Measurements from ENCODE around the gene ZNF892.
"Not testable (repeated sequence)": the region's sequence is repeated elsewhere in the genome, so short reads cannot be mapped to it uniquely, and the experiment has no call there.

ZNF892 gene

DNA sequence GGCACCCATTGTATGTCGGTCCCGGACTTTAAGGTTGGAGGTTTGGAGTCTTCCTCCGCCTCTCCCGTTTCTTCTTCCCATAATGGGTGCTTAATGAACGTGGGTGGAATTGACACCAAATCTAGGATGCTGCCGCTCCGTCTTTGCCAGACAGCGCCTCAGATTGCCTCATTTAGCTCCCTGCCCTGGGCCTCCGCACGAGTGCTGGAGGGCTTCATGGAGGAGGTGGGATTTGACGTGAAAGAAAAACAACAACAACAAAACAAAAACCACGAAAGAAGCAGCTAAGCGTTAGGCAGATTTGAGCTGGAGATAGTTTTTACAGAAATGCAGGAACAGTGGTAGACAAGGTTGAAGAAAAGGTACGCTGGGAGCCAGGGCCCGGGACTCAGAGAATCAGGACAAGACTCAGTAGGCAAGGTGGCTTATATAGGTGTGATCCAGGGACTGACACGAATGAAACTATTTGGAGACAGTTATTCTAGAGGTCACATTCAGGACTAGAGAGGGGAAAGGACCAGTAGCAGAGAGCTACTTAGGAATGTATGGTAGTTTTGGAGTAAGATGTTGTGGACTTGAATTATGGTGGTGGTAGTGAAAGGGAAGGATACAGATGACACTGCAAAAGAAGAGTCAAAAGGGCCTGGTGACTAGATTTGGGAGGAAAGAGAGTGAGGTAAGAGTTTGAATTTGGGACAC, 41.1 kb upstream of the ZNF892 start:
- no peaks in the 10 kb centered on the region for H3K9me3 ChIP-seq (ENCODE audit: insufficient read depth, low read length)
- H3K27me3 ChIP-seq (ENCODE audit: insufficient read depth, insufficient read length), result no peaks in the 10 kb centered on the region
- H3K4me3 ChIP-seq (ENCODE audit: insufficient read length, low read depth), result peak overlapping the region; percentile 99
- no peaks in the 10 kb centered on the region for H3K4me1 ChIP-seq (ENCODE audit: insufficient read depth, insufficient read length)
- no peak for TF ChIP-seq ZNF274 (IDR thresholded peaks at IDR 0.05; ENCODE audit: low read depth, low read length)
- no peak for TF ChIP-seq SUZ12 (IDR thresholded peaks at IDR 0.05; ENCODE audit: extremely low read depth, insufficient read depth, insufficient read length)
- no peak for TF ChIP-seq YY1 (IDR thresholded peaks at IDR 0.05; ENCODE audit: insufficient read depth, insufficient read length)
- no peak for DNase-seq (ENCODE audit: low read depth, low spot score)
- H3K9ac ChIP-seq (ENCODE audit: insufficient read length, low read depth), result peak overlapping the region; percentile 99
- peaks cover 14% of the 10 kb centered on the region for H3K36me3 ChIP-seq (ENCODE audit: insufficient read depth, insufficient read length, low read length)

- no peak overlapping the region for H3K9ac ChIP-seq (ENCODE audit: insufficient read length, low read depth)
- no peaks in the 10 kb centered on the region for H3K9me3 ChIP-seq (ENCODE audit: insufficient read depth, low read length)
- H3K4me3 ChIP-seq (ENCODE audit: insufficient read length, low read depth), result no peak overlapping the region
- TF ChIP-seq YY1 (IDR thresholded peaks at IDR 0.05; ENCODE audit: insufficient read depth, insufficient read length), result no peak
- no peak for TF ChIP-seq SUZ12 (IDR thresholded peaks at IDR 0.05; ENCODE audit: extremely low read depth, insufficient read depth, insufficient read length)
- no peak for TF ChIP-seq ZNF274 (IDR thresholded peaks at IDR 0.05; ENCODE audit: low read depth, low read length)
- H3K27me3 ChIP-seq (ENCODE audit: insufficient read depth, insufficient read length), result no peaks in the 10 kb centered on the region
- no peak for DNase-seq (ENCODE audit: low read depth, low spot score)
- H3K4me1 ChIP-seq (ENCODE audit: insufficient read depth, insufficient read length), result no peaks in the 10 kb centered on the region
- H3K36me3 ChIP-seq (ENCODE audit: insufficient read depth, insufficient read length, low read length), result peaks cover 2% of the 10 kb centered on the region
Observed at GRCh38 chr2:95171902-95172301, 35.4 kb upstream of the ZNF892 start.

DNA sequence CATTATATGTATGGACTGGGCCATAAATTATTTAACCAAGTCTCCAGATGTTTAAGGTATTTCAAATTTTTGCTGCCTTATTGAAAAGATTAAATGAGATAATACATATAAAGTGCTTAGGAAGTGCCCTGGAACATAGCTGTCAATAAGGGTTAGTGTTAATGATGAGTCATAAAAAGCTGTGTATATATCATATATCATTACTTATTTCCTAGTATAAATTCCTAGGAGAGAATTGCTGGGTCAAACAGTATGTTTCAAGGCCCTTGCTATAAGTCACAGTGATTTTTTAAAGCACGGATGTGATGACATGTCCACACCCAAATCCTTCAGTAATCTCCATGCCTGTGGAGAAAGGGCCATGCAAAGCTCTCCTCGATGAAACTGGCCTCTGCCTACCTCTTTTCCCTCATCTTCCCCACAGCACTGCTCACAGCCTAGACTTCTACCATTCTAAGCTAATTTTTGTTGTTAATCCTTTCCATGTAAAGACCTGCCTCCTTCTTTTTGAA, 33.2 kb upstream of the ZNF892 start:
- H3K36me3 ChIP-seq (ENCODE audit: insufficient read depth, insufficient read length, low read length), result peaks cover 10% of the 10 kb centered on the region
- no peaks in the 10 kb centered on the region for H3K27me3 ChIP-seq (ENCODE audit: insufficient read depth, insufficient read length)
- no peak overlapping the region for H3K9ac ChIP-seq (ENCODE audit: insufficient read length, low read depth)
- DNase-seq (ENCODE audit: low read depth, low spot score), result no peak
- no peak overlapping the region for H3K4me3 ChIP-seq (ENCODE audit: insufficient read length, low read depth)
- TF ChIP-seq SUZ12 (IDR thresholded peaks at IDR 0.05; ENCODE audit: extremely low read depth, insufficient read depth, insufficient read length), result no peak
- TF ChIP-seq YY1 (IDR thresholded peaks at IDR 0.05; ENCODE audit: insufficient read depth, insufficient read length), result no peak
- no peak for TF ChIP-seq ZNF274 (IDR thresholded peaks at IDR 0.05; ENCODE audit: low read depth, low read length)
- H3K4me1 ChIP-seq (ENCODE audit: insufficient read depth, insufficient read length), result no peaks in the 10 kb centered on the region
- no peaks in the 10 kb centered on the region for H3K9me3 ChIP-seq (ENCODE audit: insufficient read depth, low read length)

DNA sequence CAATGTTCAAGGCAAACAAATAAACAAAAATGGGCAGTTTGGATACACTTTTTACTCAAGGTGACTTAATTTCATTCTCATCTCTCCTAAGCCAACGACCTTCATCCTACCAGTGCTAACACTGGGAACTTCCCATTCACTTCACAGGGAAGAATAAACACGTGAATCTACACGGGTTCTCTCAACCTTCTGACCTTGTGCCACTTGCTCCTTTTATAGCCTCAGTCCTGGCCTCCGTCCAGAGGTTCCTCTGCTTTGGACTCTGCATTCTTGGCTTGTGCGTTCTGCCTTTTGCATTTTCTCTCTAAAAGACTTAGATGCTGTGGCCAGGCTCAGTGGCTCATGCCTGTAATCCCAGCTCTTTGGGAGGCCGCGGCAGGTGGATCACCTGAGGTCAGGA, 27.9 kb upstream of the ZNF892 start:
- Histone ChIP-seq H3K4me3 (ENCODE audit: insufficient read length, low read depth) (no peak overlapping the region), H3K9me3 (ENCODE audit: insufficient read depth, low read length) (peaks cover 9% of the 10 kb centered on the region; the same call in 1 of the 2 replicates), H3K4me1 (ENCODE audit: insufficient read depth, insufficient read length) (no peaks in the 10 kb centered on the region), H3K9ac (ENCODE audit: insufficient read length, low read depth) (no peak overlapping the region), H3K36me3 (ENCODE audit: insufficient read depth, insufficient read length, low read length) (peaks cover 50% of the 10 kb centered on the region), H3K27me3 (ENCODE audit: insufficient read depth, insufficient read length) (no peaks in the 10 kb centered on the region)
- no peak for DNase-seq (ENCODE audit: low read depth, low spot score)
- TF ChIP-seq SUZ12 (IDR thresholded peaks at IDR 0.05; ENCODE audit: extremely low read depth, insufficient read depth, insufficient read length) (no peak), YY1 (IDR thresholded peaks at IDR 0.05; ENCODE audit: insufficient read depth, insufficient read length) (no peak), ZNF274 (IDR thresholded peaks at IDR 0.05; ENCODE audit: low read depth, low read length) (no peak)

GRCh38 chr2:95181774-95182173, 25.5 kb upstream of the ZNF892 start:
- Histone ChIP-seq H3K27me3 (ENCODE audit: insufficient read depth, insufficient read length) (no peaks in the 10 kb centered on the region), H3K4me3 (ENCODE audit: insufficient read length, low read depth) (no peak overlapping the region), H3K9ac (ENCODE audit: insufficient read length, low read depth) (no peak overlapping the region), H3K4me1 (ENCODE audit: insufficient read depth, insufficient read length) (no peaks in the 10 kb centered on the region), H3K36me3 (ENCODE audit: insufficient read depth, insufficient read length, low read length) (peaks cover 48% of the 10 kb centered on the region), H3K9me3 (ENCODE audit: insufficient read depth, low read length) (peaks cover 9% of the 10 kb centered on the region; the same call in 1 of the 2 replicates)
- no peak for TF ChIP-seq ZNF274 (IDR thresholded peaks at IDR 0.05; ENCODE audit: low read depth, low read length)
- DNase-seq (ENCODE audit: low read depth, low spot score), result no peak

GRCh38 chr2:95185197-95185596, 22.1 kb upstream of the ZNF892 start:
- Histone ChIP-seq H3K4me3 (ENCODE audit: insufficient read length, low read depth) (no peak overlapping the region), H3K9ac (ENCODE audit: insufficient read length, low read depth) (no peak overlapping the region), H3K4me1 (ENCODE audit: insufficient read depth, insufficient read length) (no peaks in the 10 kb centered on the region), H3K27me3 (ENCODE audit: insufficient read depth, insufficient read length) (no peaks in the 10 kb centered on the region), H3K9me3 (ENCODE audit: insufficient read depth, low read length) (peaks cover 9% of the 10 kb centered on the region; the same call in 1 of the 2 replicates), H3K36me3 (ENCODE audit: insufficient read depth, insufficient read length, low read length) (peaks cover 31% of the 10 kb centered on the region)
- no peak for TF ChIP-seq ZNF274 (IDR thresholded peaks at IDR 0.05; ENCODE audit: low read depth, low read length)
- no peak for TF ChIP-seq YY1 (IDR thresholded peaks at IDR 0.05; ENCODE audit: insufficient read depth, insufficient read length)
- no peak for TF ChIP-seq SUZ12 (IDR thresholded peaks at IDR 0.05; ENCODE audit: extremely low read depth, insufficient read depth, insufficient read length)
- DNase-seq (ENCODE audit: low read depth, low spot score), result no peak

GRCh38 chr2:95185973-95186372, 21.3 kb upstream of the ZNF892 start:
- H3K36me3 ChIP-seq (ENCODE audit: insufficient read depth, insufficient read length, low read length), result peaks cover 26% of the 10 kb centered on the region
- no peaks in the 10 kb centered on the region for H3K4me1 ChIP-seq (ENCODE audit: insufficient read depth, insufficient read length)
- H3K27me3 ChIP-seq (ENCODE audit: insufficient read depth, insufficient read length), result no peaks in the 10 kb centered on the region
- no peak overlapping the region for H3K4me3 ChIP-seq (ENCODE audit: insufficient read length, low read depth)
- no peak for DNase-seq (ENCODE audit: low read depth, low spot score)
- no peak overlapping the region for H3K9ac ChIP-seq (ENCODE audit: insufficient read length, low read depth)
- TF ChIP-seq ZNF274 (IDR thresholded peaks at IDR 0.05; ENCODE audit: low read depth, low read length), result no peak
- TF ChIP-seq YY1 (IDR thresholded peaks at IDR 0.05; ENCODE audit: insufficient read depth, insufficient read length), result no peak
- no peak for TF ChIP-seq SUZ12 (IDR thresholded peaks at IDR 0.05; ENCODE audit: extremely low read depth, insufficient read depth, insufficient read length)
- 0 out of 2 replicates have a peak, but pooled peaks cover 4% of the 10 kb centered on the region for H3K9me3 ChIP-seq (ENCODE audit: insufficient read depth, low read length)

GRCh38 chr2:95192956-95193355, 14.4 kb upstream of the ZNF892 start:
- not testable (repeated sequence) for H3K9me3 ChIP-seq (ENCODE audit: insufficient read depth, low read length); H3K4me1 ChIP-seq (ENCODE audit: insufficient read depth, insufficient read length); H3K4me3 ChIP-seq (ENCODE audit: insufficient read length, low read depth); DNase-seq (ENCODE audit: low read depth, low spot score); H3K27me3 ChIP-seq (ENCODE audit: insufficient read depth, insufficient read length); H3K36me3 ChIP-seq (ENCODE audit: insufficient read depth, insufficient read length, low read length); H3K9ac ChIP-seq (ENCODE audit: insufficient read length, low read depth)

Data from NT2/D1 (cell line).